ENCODE measurements around the gene SAYSD1. TPM values are rescaled to one million over a fixed set of nuclear protein-coding genes. Genes with fewer than 3 reads are reported as not detected.

SAYSD1 gene
- total and polyA plus RNA-seq, 2 donors (not counting 1 experiment from before 2014, with no cell fraction given): 4.6 to 17.8 TPM

DNA sequence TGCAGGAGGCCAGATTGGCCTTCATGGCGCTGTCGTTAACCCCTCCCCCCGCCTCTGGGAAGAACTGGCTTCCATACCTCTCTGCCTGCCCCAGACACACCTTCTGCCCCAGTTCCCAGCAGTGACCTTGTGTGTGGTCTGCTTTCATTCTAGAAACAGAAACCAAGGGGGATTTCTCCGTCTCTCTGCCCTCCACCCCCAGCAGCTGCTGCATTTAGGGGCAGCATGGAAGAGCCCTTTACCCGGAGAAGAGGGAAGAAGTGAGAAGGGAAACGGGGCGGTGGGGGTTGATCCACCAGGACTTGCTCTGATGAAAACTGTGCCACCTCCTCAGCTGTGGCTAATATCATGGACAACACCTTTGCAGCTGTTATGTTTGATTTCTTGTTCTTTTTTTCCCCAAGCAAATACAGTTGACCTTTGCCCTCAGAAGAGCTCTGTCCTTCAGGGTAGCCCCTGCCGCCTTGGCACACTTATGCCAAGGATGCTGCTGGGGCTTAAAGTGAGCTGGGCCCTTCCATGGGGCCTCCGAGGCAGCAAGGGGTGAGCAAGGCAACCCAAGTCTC lies 60.3 kb downstream of the SAYSD1 start:
- Histone ChIP-seq H4K20me1 (ENCODE audit: control insufficient read depth, insufficient read depth, low read length, poor library complexity, severe bottlenecking) (no peaks in the 10 kb centered on the region), H3K79me2 (ENCODE audit: control insufficient read depth, insufficient read depth, low read length) (no peaks in the 10 kb centered on the region), H3K4me3 (ENCODE audit: control extremely low read depth in 1 of 5, extremely low read depth in 1 of 5, insufficient read depth in 1 of 5, low read depth in 2 of 5, low read length in 4 of 5) (no peak overlapping the region), H3K9me3 (ENCODE audit: control extremely low read depth in 1 of 3, control insufficient read depth in 2 of 3, insufficient read depth in 1 of 3, low read length in 2 of 3) (no peaks in the 10 kb centered on the region), H3K36me3 (replicated peaks in 1 of 2; ENCODE audit: control extremely low read depth in 1 of 2, control insufficient read depth in 1 of 2, extremely low read depth in 1 of 2, insufficient read depth in 2 of 2, low read length in 1 of 2) (no peaks in the 10 kb centered on the region), H2AFZ (ENCODE audit: insufficient read depth, low read depth, low read length, poor library complexity, severe bottlenecking) (no peak overlapping the region), H3K4me2 (replicated peaks; ENCODE audit: low read depth, low read length, poor library complexity, severe bottlenecking) (no peak overlapping the region), H3K4me1 (ENCODE audit: control insufficient read depth in 2 of 2, insufficient read depth in 2 of 2, low read length in 2 of 2) (no peaks in the 10 kb centered on the region), H3K27me3 (replicated peaks in 1 of 4; ENCODE audit: control extremely low read depth in 1 of 4, control insufficient read depth in 3 of 4, insufficient read depth in 4 of 4, low read length in 3 of 4) (peaks cover 0 to 11% (median 4%) of the 10 kb centered on the region in 4 experiments), H3K9ac (ENCODE audit: low read length) (no peak overlapping the region), H3K27ac (ENCODE audit: low read length in 2 of 2) (no peak overlapping the region)
- no peak for ATAC-seq (ENCODE audit: low read depth)
- DNase-seq: no peak
- no peak overlapping the region for H3K4me3 Mint-ChIP-seq
- ChIA-PET POLR2A (no interaction called here), CTCF (interaction anchor here (0.5 to 1.1 kb wide), 2 partner anchors 183 to 198 kb away, joined by 3 read pairs; no protein-coding TSS in a partner anchor)
- no peaks in the 10 kb centered on the region for H3K9me3 Mint-ChIP-seq (ENCODE audit: insufficient read depth)
- H3K27ac Mint-ChIP-seq: no peak overlapping the region
- H3K27me3 Mint-ChIP-seq: peaks cover 40% of the 10 kb centered on the region
- no peaks in the 10 kb centered on the region for H3K4me1 Mint-ChIP-seq
- no peak for TF ChIP-seq EZH2 (IDR thresholded peaks at IDR 0.05; ENCODE audit: borderline replicate concordance, insufficient read depth, low read depth, low read length, poor library complexity, severe bottlenecking)
- TF ChIP-seq, protein P1, sequence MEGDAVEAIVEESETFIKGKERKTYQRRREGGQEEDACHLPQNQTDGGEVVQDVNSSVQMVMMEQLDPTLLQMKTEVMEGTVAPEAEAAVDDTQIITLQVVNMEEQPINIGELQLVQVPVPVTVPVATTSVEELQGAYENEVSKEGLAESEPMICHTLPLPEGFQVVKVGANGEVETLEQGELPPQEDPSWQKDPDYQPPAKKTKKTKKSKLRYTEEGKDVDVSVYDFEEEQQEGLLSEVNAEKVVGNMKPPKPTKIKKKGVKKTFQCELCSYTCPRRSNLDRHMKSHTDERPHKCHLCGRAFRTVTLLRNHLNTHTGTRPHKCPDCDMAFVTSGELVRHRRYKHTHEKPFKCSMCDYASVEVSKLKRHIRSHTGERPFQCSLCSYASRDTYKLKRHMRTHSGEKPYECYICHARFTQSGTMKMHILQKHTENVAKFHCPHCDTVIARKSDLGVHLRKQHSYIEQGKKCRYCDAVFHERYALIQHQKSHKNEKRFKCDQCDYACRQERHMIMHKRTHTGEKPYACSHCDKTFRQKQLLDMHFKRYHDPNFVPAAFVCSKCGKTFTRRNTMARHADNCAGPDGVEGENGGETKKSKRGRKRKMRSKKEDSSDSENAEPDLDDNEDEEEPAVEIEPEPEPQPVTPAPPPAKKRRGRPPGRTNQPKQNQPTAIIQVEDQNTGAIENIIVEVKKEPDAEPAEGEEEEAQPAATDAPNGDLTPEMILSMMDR (IDR thresholded peaks at IDR 0.05): no peak
- 80% methylated on average over 4 of the region's 9 CpGs for WGBS (ENCODE audit: insufficient coverage)
- intact Hi-C loops (cut with micrococcal nuclease): no loop called here

Other genes starting within 250 kb of the SAYSD1 start
- not detected in 2 replicates for gene GLP1R, start 66.4 kb downstream of the SAYSD1 start, total RNA-seq
- not detected in 2 replicates for gene GLP1R, start 66.4 kb downstream of the SAYSD1 start, polyA plus RNA-seq
- 0.07 TPM in 1 of 2 replicates, not detected in the other for gene KCNK5, start 114.3 kb upstream of the SAYSD1 start, total RNA-seq
- not detected in 2 replicates for gene KCNK5, start 114.3 kb upstream of the SAYSD1 start, polyA plus RNA-seq
- gene KCNK17, start 199.2 kb upstream of the SAYSD1 start, total RNA-seq: not detected in 2 replicates
- gene KCNK17, start 199.2 kb upstream of the SAYSD1 start, polyA plus RNA-seq: 0.07 TPM in 1 of 2 replicates, not detected in the other
- gene KCNK16, start 207.5 kb upstream of the SAYSD1 start, total RNA-seq: not detected in 2 replicates
- not detected in 2 replicates for gene KCNK16, start 207.5 kb upstream of the SAYSD1 start, polyA plus RNA-seq

All from B cell (primary cell).